ENCODE data around the gene EDNRB.

The EDNRB gene

DNA sequence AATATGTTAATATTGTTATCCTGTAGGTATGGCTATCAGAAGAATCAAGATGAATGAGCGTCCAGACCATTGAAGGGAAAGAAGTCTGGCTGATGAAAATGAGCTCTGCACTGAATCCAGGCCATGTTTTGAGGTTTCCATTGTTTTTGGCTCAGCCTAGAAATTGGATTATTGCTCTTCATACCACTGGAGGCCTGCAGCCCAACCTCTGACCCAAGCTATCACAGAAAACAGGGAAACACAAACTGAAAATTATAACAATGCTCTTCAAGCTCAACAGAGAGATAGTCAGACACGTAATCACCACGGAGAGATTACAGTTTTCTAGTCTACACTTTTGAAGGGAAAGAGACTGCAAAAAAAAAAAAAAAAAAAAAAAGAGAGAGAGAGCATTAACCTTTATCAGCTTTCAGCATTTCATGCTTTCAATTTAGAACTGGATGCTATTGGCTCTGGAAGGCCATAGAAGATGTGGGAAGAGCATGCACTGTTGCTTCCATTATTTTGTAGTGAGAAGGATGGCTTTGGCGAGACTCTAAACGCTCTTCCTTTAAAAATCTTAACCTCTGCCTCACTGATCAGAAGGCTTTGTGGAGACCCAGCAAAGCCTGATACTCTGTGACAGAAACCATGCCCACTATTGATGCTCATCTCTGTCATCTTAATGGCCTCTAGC, 10.8 kb downstream of the EDNRB start:
- H3K9me3 Mint-ChIP-seq: peaks cover 2% of the 10 kb centered on the region
- no peaks in the 10 kb centered on the region for H3K4me1 Mint-ChIP-seq
- TF ChIP-seq, protein P1, sequence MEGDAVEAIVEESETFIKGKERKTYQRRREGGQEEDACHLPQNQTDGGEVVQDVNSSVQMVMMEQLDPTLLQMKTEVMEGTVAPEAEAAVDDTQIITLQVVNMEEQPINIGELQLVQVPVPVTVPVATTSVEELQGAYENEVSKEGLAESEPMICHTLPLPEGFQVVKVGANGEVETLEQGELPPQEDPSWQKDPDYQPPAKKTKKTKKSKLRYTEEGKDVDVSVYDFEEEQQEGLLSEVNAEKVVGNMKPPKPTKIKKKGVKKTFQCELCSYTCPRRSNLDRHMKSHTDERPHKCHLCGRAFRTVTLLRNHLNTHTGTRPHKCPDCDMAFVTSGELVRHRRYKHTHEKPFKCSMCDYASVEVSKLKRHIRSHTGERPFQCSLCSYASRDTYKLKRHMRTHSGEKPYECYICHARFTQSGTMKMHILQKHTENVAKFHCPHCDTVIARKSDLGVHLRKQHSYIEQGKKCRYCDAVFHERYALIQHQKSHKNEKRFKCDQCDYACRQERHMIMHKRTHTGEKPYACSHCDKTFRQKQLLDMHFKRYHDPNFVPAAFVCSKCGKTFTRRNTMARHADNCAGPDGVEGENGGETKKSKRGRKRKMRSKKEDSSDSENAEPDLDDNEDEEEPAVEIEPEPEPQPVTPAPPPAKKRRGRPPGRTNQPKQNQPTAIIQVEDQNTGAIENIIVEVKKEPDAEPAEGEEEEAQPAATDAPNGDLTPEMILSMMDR (IDR thresholded peaks at IDR 0.05): no peak
- H3K27ac Mint-ChIP-seq: no peak overlapping the region
- no peaks in the 10 kb centered on the region for H3K36me3 Mint-ChIP-seq (ENCODE audit: low read depth)
- H3K27me3 Mint-ChIP-seq (ENCODE audit: low read depth, poor library complexity): no peaks in the 10 kb centered on the region
- no peak for DNase-seq
- no peak overlapping the region for H3K4me3 Mint-ChIP-seq

GRCh38 chr13:77904031-77904430, 14.6 kb downstream of the EDNRB start:
- no peaks in the 10 kb centered on the region for H3K36me3 Mint-ChIP-seq (ENCODE audit: low read depth)
- H3K9me3 Mint-ChIP-seq: peaks cover 8% of the 10 kb centered on the region
- no peak overlapping the region for H3K27ac Mint-ChIP-seq
- no peaks in the 10 kb centered on the region for H3K4me1 Mint-ChIP-seq
- H3K4me3 Mint-ChIP-seq: no peak overlapping the region
- no peak for DNase-seq
- no peaks in the 10 kb centered on the region for H3K27me3 Mint-ChIP-seq (ENCODE audit: low read depth, poor library complexity)
- TF ChIP-seq, protein P1 (IDR thresholded peaks at IDR 0.05): no peak

GRCh38 chr13:77903435-77903834, 15.2 kb downstream of the EDNRB start:
- H3K4me3 Mint-ChIP-seq: no peak overlapping the region

DNA sequence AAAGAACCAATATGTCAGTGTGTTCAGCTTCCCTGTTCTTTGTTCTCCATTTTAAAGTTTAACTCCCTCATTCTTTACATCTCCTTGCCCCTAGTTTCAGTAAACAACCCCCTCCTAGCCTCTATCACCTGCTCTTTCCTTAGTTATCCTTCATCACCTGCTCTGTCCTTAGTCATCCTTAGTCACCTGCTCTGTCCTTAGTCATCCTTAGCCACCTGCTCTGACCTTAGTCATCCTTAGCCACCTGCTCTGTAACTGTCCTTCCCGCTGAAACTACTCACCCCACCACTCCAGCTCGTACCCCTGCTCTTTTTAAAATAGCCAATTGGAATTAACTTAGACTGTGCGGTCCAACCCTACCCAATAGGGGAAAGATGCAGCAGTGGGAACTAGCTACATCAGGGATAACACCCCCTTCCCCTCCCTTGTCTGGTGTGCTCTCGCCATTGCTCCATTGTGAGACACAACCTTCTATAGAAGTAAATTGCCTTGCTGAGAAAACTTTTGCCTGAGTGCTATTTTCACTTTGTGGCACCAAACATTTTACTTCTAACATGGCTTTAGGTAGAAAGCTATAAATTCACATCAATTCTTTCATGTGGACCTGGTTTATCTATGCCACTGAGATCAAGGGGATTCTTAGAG, 16.2 kb downstream of the EDNRB start:
- no peaks in the 10 kb centered on the region for H3K36me3 Mint-ChIP-seq (ENCODE audit: low read depth)
- no peaks in the 10 kb centered on the region for H3K27me3 Mint-ChIP-seq (ENCODE audit: low read depth, poor library complexity)
- H3K4me3 Mint-ChIP-seq: no peak overlapping the region
- no peak for DNase-seq
- TF ChIP-seq, protein P1 (IDR thresholded peaks at IDR 0.05): no peak
- peaks cover 8% of the 10 kb centered on the region for H3K9me3 Mint-ChIP-seq
- H3K4me1 Mint-ChIP-seq: no peaks in the 10 kb centered on the region
- no peak overlapping the region for H3K27ac Mint-ChIP-seq

More at GRCh38 chr13:77903435-77903834, 15.2 kb downstream of the EDNRB start:
- TF ChIP-seq, protein P1 (IDR thresholded peaks at IDR 0.05): no peak
- H3K27ac Mint-ChIP-seq: no peak overlapping the region
- H3K27me3 Mint-ChIP-seq (ENCODE audit: low read depth, poor library complexity): no peaks in the 10 kb centered on the region
- no peaks in the 10 kb centered on the region for H3K4me1 Mint-ChIP-seq
- no peaks in the 10 kb centered on the region for H3K36me3 Mint-ChIP-seq (ENCODE audit: low read depth)
- H3K9me3 Mint-ChIP-seq: peaks cover 8% of the 10 kb centered on the region
- no peak for DNase-seq

DNA sequence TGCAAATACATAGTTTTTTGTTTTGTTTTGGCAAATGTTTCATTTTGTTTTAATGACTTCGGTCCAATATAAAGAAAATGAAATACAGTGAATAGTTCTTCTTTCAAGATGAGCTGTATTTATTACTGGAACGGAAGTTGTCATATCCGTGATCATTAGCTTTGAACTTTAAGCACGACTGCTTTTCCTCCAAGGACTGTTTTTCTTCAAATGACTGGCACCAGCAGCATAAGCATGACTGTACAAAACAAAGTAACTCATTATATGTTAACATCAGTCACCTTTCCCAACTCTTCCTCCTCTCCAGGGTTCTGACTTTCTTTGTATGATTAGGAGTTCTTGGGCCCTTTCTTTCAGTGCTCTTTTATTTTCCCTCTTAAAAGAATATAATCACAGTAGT, 20.5 kb downstream of the EDNRB start:
- TF ChIP-seq, protein P1 (IDR thresholded peaks at IDR 0.05): no peak
- DNase-seq: no peak
- Mint-ChIP-seq H3K4me1 (peaks cover 9% of the 10 kb centered on the region), H3K36me3 (ENCODE audit: low read depth) (no peaks in the 10 kb centered on the region), H3K9me3 (peaks cover 8% of the 10 kb centered on the region), H3K27me3 (ENCODE audit: low read depth, poor library complexity) (no peaks in the 10 kb centered on the region), H3K27ac (no peak overlapping the region), H3K4me3 (no peak overlapping the region)

- no peak overlapping the region for H3K27ac Mint-ChIP-seq
- H3K9me3 Mint-ChIP-seq: no peaks in the 10 kb centered on the region
- TF ChIP-seq, protein P1 (IDR thresholded peaks at IDR 0.05): no peak
- H3K27me3 Mint-ChIP-seq (ENCODE audit: low read depth, poor library complexity): no peaks in the 10 kb centered on the region
- no peak for DNase-seq
- H3K4me3 Mint-ChIP-seq: no peak overlapping the region
- H3K4me1 Mint-ChIP-seq: peaks cover 11% of the 10 kb centered on the region
- no peaks in the 10 kb centered on the region for H3K36me3 Mint-ChIP-seq (ENCODE audit: low read depth)
Measured at GRCh38 chr13:77896977-77897376, 21.7 kb downstream of the EDNRB start.
